Bronchus fibroblast of lung (primary cell): ENCODE data around the gene RNMT. TPM values are rescaled to one million over a fixed set of nuclear protein-coding genes. Genes with fewer than 3 reads are reported as not detected.

Experiments
- total RNA-seq: library from RNA; depleted of rRNA; stranded (reverse); fragments of >200 nt; gene quantifications from 2 replicates; pipeline ENCODE4 v1.2.3, GENCODE V29; 2015

The RNMT gene
- 8.8 and 11.3 TPM in 2 replicates for total RNA-seq

DNA sequence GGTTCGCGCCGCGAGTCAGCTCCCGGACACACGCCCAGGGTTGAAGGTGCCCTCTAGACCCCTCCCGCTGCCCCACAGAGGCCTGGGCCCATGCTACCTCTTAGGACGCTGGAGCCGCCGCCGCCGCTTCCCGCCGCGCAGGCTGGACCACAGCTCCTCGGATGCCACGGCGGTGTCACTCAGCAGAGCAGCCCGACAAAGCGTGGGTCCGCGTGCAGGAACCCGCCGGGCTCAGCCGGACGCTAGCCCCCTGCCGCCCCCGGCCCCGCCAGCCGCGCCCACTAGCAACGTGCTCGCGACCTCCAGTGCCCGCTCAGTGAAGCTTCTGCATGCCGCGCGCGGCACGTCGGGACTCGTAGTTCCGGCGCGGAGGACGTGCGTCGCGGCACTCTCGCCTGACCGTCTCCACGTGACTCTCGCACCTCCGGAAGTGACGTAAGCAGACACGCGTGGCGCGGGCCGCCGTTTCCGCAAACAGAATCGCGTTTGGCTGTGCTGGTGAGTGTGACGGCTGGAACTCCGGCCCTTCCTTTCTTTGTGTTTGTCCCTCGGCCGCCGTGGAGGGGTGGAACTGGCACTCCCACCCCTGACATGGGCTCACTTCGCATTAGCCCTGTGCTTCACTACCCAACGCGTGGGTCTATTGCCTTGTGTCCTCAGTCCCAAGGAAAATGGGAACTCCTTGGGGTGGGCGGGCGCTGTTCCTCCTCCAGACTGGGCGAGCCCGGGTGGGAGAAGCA, at the start of gene RNMT, which contains the start of gene FAM210A:
RNMT (plus strand) TSS at position 442 of the 740 bp plus-strand sequence. CDS start 4,845 bp downstream, outside the sequence.
FAM210A (minus strand) TSS at position 327 of the 740 bp plus-strand sequence. CDS start 44,481 bp downstream, outside the sequence.

Other genes with a start within 250 kb of the RNMT start
- 6.6 and 7.9 TPM in 2 replicates for gene FAM210A, start 115 bp upstream of the RNMT start, total RNA-seq
- not detected in 2 replicates for gene MC5R, start 97.5 kb downstream of the RNMT start, total RNA-seq
- gene MC2R, start 188.9 kb downstream of the RNMT start, total RNA-seq: not detected in 2 replicates